Right lobe of liver (tissue), 4 donors: Measurements from ENCODE around the gene TMEM42.

ENCODE experiments used
- POLR2A ChIP-seq: fragments of 450-650 bp; IDR thresholded peaks from one replicate; pipeline ENCODE4 v1.6.1; 2017; ENCODE audit warnings: antibody characterized with exemption, mild to moderate bottlenecking
- TF ChIP-seq, protein P1 (sequence below), 4 donors: fragments of 200-600 bp in 3 of 4; fragments of 450-650 bp in 1 of 4; IDR thresholded peaks; one replicate each; pipeline versions ENCODE4 v1.5.1 to v1.8.0; 2016 to 2022; ENCODE audit warnings: antibody characterized with exemption in 4 of 4, mild to moderate bottlenecking in 2 of 4
- donor health status: DM: no; HTN: no; CAD: no.
- donor health status: DM: no; HTN: no; CAD: no.
- donor health status: DM: no; HTN: yes; CAD: no.

- TF ChIP-seq, protein P1, sequence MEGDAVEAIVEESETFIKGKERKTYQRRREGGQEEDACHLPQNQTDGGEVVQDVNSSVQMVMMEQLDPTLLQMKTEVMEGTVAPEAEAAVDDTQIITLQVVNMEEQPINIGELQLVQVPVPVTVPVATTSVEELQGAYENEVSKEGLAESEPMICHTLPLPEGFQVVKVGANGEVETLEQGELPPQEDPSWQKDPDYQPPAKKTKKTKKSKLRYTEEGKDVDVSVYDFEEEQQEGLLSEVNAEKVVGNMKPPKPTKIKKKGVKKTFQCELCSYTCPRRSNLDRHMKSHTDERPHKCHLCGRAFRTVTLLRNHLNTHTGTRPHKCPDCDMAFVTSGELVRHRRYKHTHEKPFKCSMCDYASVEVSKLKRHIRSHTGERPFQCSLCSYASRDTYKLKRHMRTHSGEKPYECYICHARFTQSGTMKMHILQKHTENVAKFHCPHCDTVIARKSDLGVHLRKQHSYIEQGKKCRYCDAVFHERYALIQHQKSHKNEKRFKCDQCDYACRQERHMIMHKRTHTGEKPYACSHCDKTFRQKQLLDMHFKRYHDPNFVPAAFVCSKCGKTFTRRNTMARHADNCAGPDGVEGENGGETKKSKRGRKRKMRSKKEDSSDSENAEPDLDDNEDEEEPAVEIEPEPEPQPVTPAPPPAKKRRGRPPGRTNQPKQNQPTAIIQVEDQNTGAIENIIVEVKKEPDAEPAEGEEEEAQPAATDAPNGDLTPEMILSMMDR (IDR thresholded peaks at IDR 0.05), result peak in 1 of 4 donors; percentile 6
- peak; percentile 88 for TF ChIP-seq POLR2A
Measured at GRCh38 chr3:44861412-44862225, at the start of gene TMEM42.
